ENCODE data around the gene NUDT4.

Gene NUDT4

GRCh38 chr12:93456077-93456476, 78.4 kb downstream of the NUDT4 start:
- no peak for DNase-seq
- H3K27ac ChIP-seq: no peak overlapping the region
- TF ChIP-seq CTCF (IDR thresholded peaks at IDR 0.05; ENCODE audit: low read depth, low read length): no peak
- no peaks in the 10 kb centered on the region for H3K9me3 ChIP-seq (ENCODE audit: severe bottlenecking)
- H3K36me3 ChIP-seq: no peaks in the 10 kb centered on the region
- no peak overlapping the region for H3K4me3 ChIP-seq (ENCODE audit: low read depth, low read length)
- no peaks in the 10 kb centered on the region for H3K27me3 ChIP-seq (ENCODE audit: insufficient read depth, low read depth, severe bottlenecking)
